ENCODE data around the gene ATRX.
"Not testable (repeated sequence)": the region's sequence is repeated elsewhere in the genome, so short reads cannot be mapped to it uniquely, and the experiment has no call there.

The ATRX gene

DNA sequence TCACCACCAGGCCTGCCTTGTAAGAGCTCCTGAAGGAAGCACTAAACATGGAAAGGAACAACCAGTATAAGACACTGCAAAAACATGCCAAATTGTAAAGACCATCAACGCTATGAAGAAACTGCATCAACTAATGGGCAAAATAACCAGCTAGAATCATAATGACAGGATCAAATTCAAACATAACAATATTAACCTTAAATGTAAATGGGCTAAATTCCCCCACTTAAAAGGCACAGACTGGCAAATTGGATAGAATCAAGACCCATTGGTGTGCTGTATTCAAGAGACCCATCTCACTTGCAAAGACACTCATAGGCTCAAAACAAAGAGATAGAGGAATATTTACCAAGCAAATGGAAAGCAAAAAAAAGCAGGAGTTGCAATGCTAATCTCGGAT is 246.2 kb downstream of the ATRX start:
- H3K36me3 ChIP-seq (ENCODE audit: control insufficient read depth, insufficient read depth, low read length, severe bottlenecking); H3K9ac ChIP-seq (ENCODE audit: low read length); H3K4me3 ChIP-seq (ENCODE audit: low read length); H3K27me3 ChIP-seq (replicated peaks; ENCODE audit: control insufficient read depth, insufficient read depth, low read length); H3K4me1 ChIP-seq (ENCODE audit: control insufficient read depth, insufficient read depth, low read length); H3K9me3 ChIP-seq (ENCODE audit: control insufficient read depth, low read length); DNase-seq (ENCODE audit: low read depth): not testable (repeated sequence)

DNA sequence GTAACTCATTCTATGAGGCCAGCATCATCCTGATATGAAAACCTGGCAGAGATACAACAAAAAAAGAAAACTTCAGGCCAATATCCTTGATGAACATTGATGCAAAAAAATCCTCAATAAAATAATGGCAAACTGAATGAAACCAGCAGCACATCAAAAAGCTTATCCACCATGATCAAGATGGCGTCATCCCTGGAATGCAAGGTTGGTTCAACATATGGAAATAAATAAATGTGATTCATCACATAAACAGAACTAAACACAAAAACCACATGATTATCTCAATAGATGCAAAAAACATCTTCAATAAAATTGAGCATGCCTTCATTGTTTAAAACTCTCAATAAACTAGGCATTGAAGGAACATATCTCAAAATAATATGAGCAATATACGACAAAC is 254.8 kb downstream of the ATRX start:
- H3K9ac ChIP-seq (ENCODE audit: low read length); H3K27me3 ChIP-seq (replicated peaks; ENCODE audit: control insufficient read depth, insufficient read depth, low read length); H3K4me1 ChIP-seq (ENCODE audit: control insufficient read depth, insufficient read depth, low read length); H3K4me3 ChIP-seq (ENCODE audit: low read length); H3K36me3 ChIP-seq (ENCODE audit: control insufficient read depth, insufficient read depth, low read length, severe bottlenecking); DNase-seq (ENCODE audit: low read depth): not testable (repeated sequence)
- peaks cover 13% of the 10 kb centered on the region for H3K9me3 ChIP-seq (ENCODE audit: control insufficient read depth, low read length)

- no peak overlapping the region for H3K9ac ChIP-seq (ENCODE audit: low read length)
- no peaks in the 10 kb centered on the region for H3K27me3 ChIP-seq (replicated peaks; ENCODE audit: control insufficient read depth, insufficient read depth, low read length)
- peaks cover 13% of the 10 kb centered on the region for H3K9me3 ChIP-seq (ENCODE audit: control insufficient read depth, low read length)
- no peak for DNase-seq (ENCODE audit: low read depth)
- H3K4me1 ChIP-seq (ENCODE audit: control insufficient read depth, insufficient read depth, low read length): no peaks in the 10 kb centered on the region
- no peaks in the 10 kb centered on the region for H3K36me3 ChIP-seq (ENCODE audit: control insufficient read depth, insufficient read depth, low read length, severe bottlenecking)
- no peak overlapping the region for H3K4me3 ChIP-seq (ENCODE audit: low read length)
These were observed 258.0 kb downstream of the ATRX start for GRCh38 chrX:77528034-77528433.

DNA sequence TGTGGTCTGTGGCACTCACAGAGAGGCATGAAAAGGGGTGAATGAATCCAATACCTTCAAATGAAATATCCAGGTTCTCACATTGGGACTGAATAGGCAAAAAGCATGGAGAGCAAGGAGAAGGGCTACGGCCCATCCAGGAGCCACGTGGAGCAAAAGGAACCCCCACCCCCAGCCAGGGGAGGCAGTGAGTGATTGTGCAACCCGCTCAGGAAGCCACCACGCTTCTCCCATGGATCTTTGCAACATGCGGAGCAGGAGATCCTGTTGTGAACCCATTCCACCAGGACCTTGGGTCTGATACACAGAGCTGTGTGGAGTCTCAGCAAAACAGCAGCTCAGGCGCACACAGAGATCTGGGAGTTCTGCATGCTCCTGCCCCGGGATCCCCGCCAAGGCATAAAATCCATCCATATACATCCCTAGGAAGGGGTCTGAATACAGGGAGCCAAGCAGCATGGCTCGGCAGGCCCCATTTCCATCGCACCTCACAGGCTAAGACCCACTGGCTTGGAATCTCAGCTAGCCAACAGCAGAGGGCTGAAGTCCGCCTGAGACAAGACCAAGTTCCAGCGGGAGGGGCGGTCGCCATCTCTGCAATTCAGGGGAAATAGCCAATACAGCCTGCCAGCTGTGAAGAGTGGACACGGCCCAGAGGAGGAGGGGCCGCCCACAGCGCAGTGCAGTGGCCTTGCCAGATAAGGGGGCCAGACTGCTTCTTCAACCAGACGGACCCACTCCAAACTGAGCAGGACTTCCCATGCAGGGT is 258.6 kb downstream of the ATRX start:
- Histone ChIP-seq H3K9me3 (ENCODE audit: control insufficient read depth, low read length) (peaks cover 13% of the 10 kb centered on the region), H3K4me3 (ENCODE audit: low read length) (no peak overlapping the region), H3K27me3 (replicated peaks; ENCODE audit: control insufficient read depth, insufficient read depth, low read length) (no peaks in the 10 kb centered on the region), H3K9ac (ENCODE audit: low read length) (no peak overlapping the region), H3K4me1 (ENCODE audit: control insufficient read depth, insufficient read depth, low read length) (no peaks in the 10 kb centered on the region), H3K36me3 (ENCODE audit: control insufficient read depth, insufficient read depth, low read length, severe bottlenecking) (no peaks in the 10 kb centered on the region)
- DNase-seq (ENCODE audit: low read depth): no peak

- Histone ChIP-seq H3K36me3 (ENCODE audit: control insufficient read depth, insufficient read depth, low read length, severe bottlenecking) (peaks cover 24% of the 10 kb centered on the region), H3K4me1 (ENCODE audit: control insufficient read depth, insufficient read depth, low read length) (no peaks in the 10 kb centered on the region), H3K27me3 (replicated peaks; ENCODE audit: control insufficient read depth, insufficient read depth, low read length) (no peaks in the 10 kb centered on the region), H3K9ac (ENCODE audit: low read length) (no peak overlapping the region), H3K9me3 (ENCODE audit: control insufficient read depth, low read length) (peaks cover 12% of the 10 kb centered on the region), H3K4me3 (ENCODE audit: low read length) (no peak overlapping the region)
- no peak for DNase-seq (ENCODE audit: low read depth)
These were observed 266.3 kb downstream of the ATRX start for GRCh38 chrX:77519765-77520164.

GRCh38 chrX:77514177-77514576 is 271.8 kb downstream of the ATRX start:
- H3K27me3 ChIP-seq (replicated peaks; ENCODE audit: control insufficient read depth, insufficient read depth, low read length): no peaks in the 10 kb centered on the region
- peaks cover 27% of the 10 kb centered on the region for H3K9me3 ChIP-seq (ENCODE audit: control insufficient read depth, low read length)
- no peaks in the 10 kb centered on the region for H3K4me1 ChIP-seq (ENCODE audit: control insufficient read depth, insufficient read depth, low read length)
- no peak overlapping the region for H3K9ac ChIP-seq (ENCODE audit: low read length)
- peaks cover 18% of the 10 kb centered on the region for H3K36me3 ChIP-seq (ENCODE audit: control insufficient read depth, insufficient read depth, low read length, severe bottlenecking)
- no peak for DNase-seq (ENCODE audit: low read depth)
- no peak overlapping the region for H3K4me3 ChIP-seq (ENCODE audit: low read length)

- peaks cover 14% of the 10 kb centered on the region for H3K4me1 ChIP-seq (ENCODE audit: control insufficient read depth, insufficient read depth, low read length)
- no peaks in the 10 kb centered on the region for H3K27me3 ChIP-seq (replicated peaks; ENCODE audit: control insufficient read depth, insufficient read depth, low read length)
- no peak overlapping the region for H3K9ac ChIP-seq (ENCODE audit: low read length)
- H3K36me3 ChIP-seq (ENCODE audit: control insufficient read depth, insufficient read depth, low read length, severe bottlenecking): peaks cover 30% of the 10 kb centered on the region
- no peak overlapping the region for H3K4me3 ChIP-seq (ENCODE audit: low read length)
- DNase-seq (ENCODE audit: low read depth): no peak
- H3K9me3 ChIP-seq (ENCODE audit: control insufficient read depth, low read length): peaks cover 17% of the 10 kb centered on the region
These were observed 276.0 kb downstream of the ATRX start for GRCh38 chrX:77510007-77510406.

DNA sequence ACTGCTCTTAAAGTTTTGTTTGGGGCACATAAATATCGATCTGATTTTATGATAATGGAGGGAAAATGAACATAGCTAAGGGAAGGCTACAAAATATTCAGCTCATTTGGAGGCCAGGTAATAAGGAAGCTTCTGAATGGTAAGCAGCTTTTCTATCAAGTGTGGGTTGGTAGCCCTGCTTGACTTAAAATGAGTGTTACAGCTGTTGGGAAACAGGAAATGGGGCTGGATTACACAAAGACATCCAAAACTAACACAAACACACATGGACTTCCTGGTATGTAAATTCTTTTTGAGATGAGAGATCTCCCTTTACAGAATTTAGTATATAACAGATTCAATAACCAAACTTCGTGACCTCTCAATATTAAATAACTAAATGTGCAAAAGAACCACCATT is 280.8 kb downstream of the ATRX start:
- Histone ChIP-seq H3K4me3 (ENCODE audit: low read length) (no peak overlapping the region), H3K9me3 (ENCODE audit: control insufficient read depth, low read length) (no peaks in the 10 kb centered on the region), H3K4me1 (ENCODE audit: control insufficient read depth, insufficient read depth, low read length) (peaks cover 14% of the 10 kb centered on the region), H3K36me3 (ENCODE audit: control insufficient read depth, insufficient read depth, low read length, severe bottlenecking) (peaks cover 12% of the 10 kb centered on the region), H3K27me3 (replicated peaks; ENCODE audit: control insufficient read depth, insufficient read depth, low read length) (no peaks in the 10 kb centered on the region), H3K9ac (ENCODE audit: low read length) (no peak overlapping the region)
- DNase-seq (ENCODE audit: low read depth): peak; percentile 46

GRCh38 chrX:77502951-77503525 is 283.0 kb downstream of the ATRX start:
- Histone ChIP-seq H3K9ac (ENCODE audit: low read length) (no peak overlapping the region), H3K4me3 (ENCODE audit: low read length) (no peak overlapping the region), H3K27me3 (replicated peaks; ENCODE audit: control insufficient read depth, insufficient read depth, low read length) (no peaks in the 10 kb centered on the region), H3K9me3 (ENCODE audit: control insufficient read depth, low read length) (peaks cover 4% of the 10 kb centered on the region), H3K36me3 (ENCODE audit: control insufficient read depth, insufficient read depth, low read length, severe bottlenecking) (peaks cover 10% of the 10 kb centered on the region), H3K4me1 (ENCODE audit: control insufficient read depth, insufficient read depth, low read length) (peaks cover 14% of the 10 kb centered on the region)
- DNase-seq (ENCODE audit: low read depth): no peak

- not testable (repeated sequence) for H3K27me3 ChIP-seq (replicated peaks; ENCODE audit: control insufficient read depth, insufficient read depth, low read length); H3K9ac ChIP-seq (ENCODE audit: low read length); H3K36me3 ChIP-seq (ENCODE audit: control insufficient read depth, insufficient read depth, low read length, severe bottlenecking); DNase-seq (ENCODE audit: low read depth); H3K9me3 ChIP-seq (ENCODE audit: control insufficient read depth, low read length); H3K4me3 ChIP-seq (ENCODE audit: low read length); H3K4me1 ChIP-seq (ENCODE audit: control insufficient read depth, insufficient read depth, low read length)
These were observed 285.9 kb downstream of the ATRX start for GRCh38 chrX:77500164-77500563.

- no peak overlapping the region for H3K9ac ChIP-seq (ENCODE audit: low read length)
These were observed 292.1 kb downstream of the ATRX start for GRCh38 chrX:77493677-77494553.

More at GRCh38 chrX:77493677-77494553, 292.1 kb downstream of the ATRX start:
- H3K4me3 ChIP-seq (ENCODE audit: low read length): no peak overlapping the region
- no peaks in the 10 kb centered on the region for H3K36me3 ChIP-seq (ENCODE audit: control insufficient read depth, insufficient read depth, low read length, severe bottlenecking)
- peak; percentile 9 for DNase-seq (ENCODE audit: low read depth)
- no peaks in the 10 kb centered on the region for H3K4me1 ChIP-seq (ENCODE audit: control insufficient read depth, insufficient read depth, low read length)
- H3K27me3 ChIP-seq (replicated peaks; ENCODE audit: control insufficient read depth, insufficient read depth, low read length): peaks cover 13% of the 10 kb centered on the region
- no peaks in the 10 kb centered on the region for H3K9me3 ChIP-seq (ENCODE audit: control insufficient read depth, low read length)
